RKO (cell line): ENCODE results near the gene ANTKMT.
"Not testable (repeated sequence)": the region's sequence is repeated elsewhere in the genome, so short reads cannot be mapped to it uniquely, and the experiment has no call there.

Experiments used
- DNase-seq: peaks from one replicate; pipeline ENCODE4 v3.0.0-alpha.2; 2016; ENCODE audit warnings: low spot score

ANTKMT gene

GRCh38 chr16:681746-682427, 39.1 kb upstream of the ANTKMT start:
- peak; percentile 74 for DNase-seq

GRCh38 chr16:682493-683395, 38.2 kb upstream of the ANTKMT start:
- peak; percentile 52 for DNase-seq

- DNase-seq, result peak; percentile 49
Measured at GRCh38 chr16:683396-684070, 37.4 kb upstream of the ANTKMT start.

- DNase-seq, result peak; percentile 97
Measured at GRCh38 chr16:684071-684794, 36.7 kb upstream of the ANTKMT start, which contains the start of gene JMJD8. Gene JMJD8, minus strand, starts transcription at chr16:684334. Its CDS starts 15 bp downstream, at chr16:684319.

GRCh38 chr16:684961-685696, 35.8 kb upstream of the ANTKMT start:
- no peak for DNase-seq

GRCh38 chr16:685967-686366, 35.0 kb upstream of the ANTKMT start:
- peak; percentile 82 for DNase-seq

- no peak for DNase-seq
Measured at GRCh38 chr16:686459-687260, 34.3 kb upstream of the ANTKMT start.

GRCh38 chr16:687499-687898, 33.4 kb upstream of the ANTKMT start:
- no peak for DNase-seq

- DNase-seq, result no peak
Measured at GRCh38 chr16:689175-689897, 31.6 kb upstream of the ANTKMT start.

- DNase-seq, result not testable (repeated sequence)
Measured at GRCh38 chr16:691242-691641, 29.7 kb upstream of the ANTKMT start.

- DNase-seq, result no peak
Measured at GRCh38 chr16:692356-693108, 28.4 kb upstream of the ANTKMT start.

GRCh38 chr16:693364-693763, 27.6 kb upstream of the ANTKMT start:
- DNase-seq, result no peak

- DNase-seq, result no peak
Measured at GRCh38 chr16:693766-694165, 27.2 kb upstream of the ANTKMT start.

- DNase-seq, result no peak
Measured at GRCh38 chr16:694187-694862, 26.6 kb upstream of the ANTKMT start.

- DNase-seq, result no peak
Measured at GRCh38 chr16:694863-695354, 26.0 kb upstream of the ANTKMT start.

GRCh38 chr16:695355-696089, 25.4 kb upstream of the ANTKMT start:
- peak; percentile 55 for DNase-seq

GRCh38 chr16:698911-699671, 21.9 kb upstream of the ANTKMT start:
- no peak for DNase-seq
